ENCODE data around the gene LGALS7. TPM values are rescaled to one million over a fixed set of nuclear protein-coding genes. Genes with fewer than 3 reads are reported as not detected.

Gene LGALS7
- total RNA-seq, 1 experiment from 2014 or later = 1.1 TPM

Other genes starting within 250 kb of the LGALS7 start
- 0.56 and 1.9 TPM in 2 replicates for gene MAP4K1, start 155.6 kb downstream of the LGALS7 start, total RNA-seq (2022)
- gene EIF3K, start 154.3 kb downstream of the LGALS7 start, total RNA-seq (2022) = 342 and 375 TPM in 2 replicates
- 300 and 320 TPM in 2 replicates for gene ACTN4, start 125.9 kb downstream of the LGALS7 start, total RNA-seq (2022)
- not detected in 2 replicates for gene CAPN12, start 29.0 kb downstream of the LGALS7 start, total RNA-seq (2022)
- 2.5 and 2.6 TPM in 2 replicates for gene LGALS7B, start 15.7 kb upstream of the LGALS7 start, total RNA-seq (2022)
- 0.61 TPM in 1 of 2 replicates, not detected in the other for gene LGALS4, start 39.4 kb upstream of the LGALS7 start, total RNA-seq (2022)
- 109 and 130 TPM in 2 replicates for gene ECH1, start 58.3 kb upstream of the LGALS7 start, total RNA-seq (2022)
- 288 and 421 TPM in 2 replicates for gene HNRNPL, start 76.5 kb upstream of the LGALS7 start, total RNA-seq (2022)
- 3.7 and 4.7 TPM in 2 replicates for gene RINL, start 104.8 kb upstream of the LGALS7 start, total RNA-seq (2022)
- gene SIRT2, start 126.1 kb upstream of the LGALS7 start, total RNA-seq (2022) = 35.5 and 37.4 TPM in 2 replicates
- gene NFKBIB, start 126.5 kb upstream of the LGALS7 start, total RNA-seq (2022) = 45.1 and 45.4 TPM in 2 replicates
- 0.39 TPM in 1 of 2 replicates, not detected in the other for gene CCER2, start 138.7 kb upstream of the LGALS7 start, total RNA-seq (2022)
- 9.3 and 23.6 TPM in 2 replicates for gene SARS2, start 157.2 kb upstream of the LGALS7 start, total RNA-seq (2022)
- gene MRPS12, start 157.4 kb upstream of the LGALS7 start, total RNA-seq (2022) = 38.1 and 53.3 TPM in 2 replicates
- 5.2 and 5.8 TPM in 2 replicates for gene FBXO17, start 202.2 kb upstream of the LGALS7 start, total RNA-seq (2022)